PFSK-1 (cell line): ENCODE data around the gene PACSIN1.

Source experiments
- POLR2AphosphoS5 ChIP-seq: IDR thresholded peaks from 2 replicates; pipeline ENCODE4 v1.6.1; 2012; ENCODE audit warnings: low read depth, mild to moderate bottlenecking, control low read depth, low read length, moderate library complexity
- TAF1 ChIP-seq: IDR thresholded peaks from 2 replicates; pipeline ENCODE4 v1.6.1; 2012; ENCODE audit warnings: low read length, control low read depth, borderline replicate concordance; ENCODE audit not compliant: insufficient read depth

DNA sequence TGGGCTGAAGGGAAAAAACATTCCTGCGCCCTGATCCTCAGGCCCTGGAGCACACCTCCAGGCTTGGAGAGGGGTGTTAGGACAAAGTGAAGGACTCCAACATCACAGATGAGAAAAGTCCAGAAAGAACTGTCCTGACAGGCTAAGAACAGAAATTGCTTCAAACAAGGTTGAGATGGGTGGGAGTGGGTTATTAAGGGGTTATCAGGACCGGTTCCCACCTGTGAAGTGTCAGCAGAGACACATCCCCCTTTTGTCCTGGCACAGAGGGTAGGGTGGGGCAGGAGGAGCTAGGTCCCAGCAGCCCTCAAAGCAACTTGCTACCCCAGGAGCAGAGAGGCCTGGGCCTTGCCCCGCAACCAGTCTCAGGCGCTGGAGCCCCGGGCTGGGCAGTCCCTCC, 86.7 kb downstream of the PACSIN1 start:
- TF ChIP-seq TAF1 (no peak), POLR2AphosphoS5 (no peak)
